HCT116 (cell line): ENCODE results near the gene GNS. TPM values are rescaled to one million over a fixed set of nuclear protein-coding genes. Genes with fewer than 3 reads are reported as not detected.

Experiments
- ATAC-seq: fragments of 200-7000 bp; cut with Tn5 transposase; 2 replicates; pipeline ENCODE4 v1.9.1; 2020; ENCODE audit warnings: mild to moderate bottlenecking, moderate library complexity
- BruUV-seq: library from RNA; stranded (reverse); fragments of 400-500 nt; replicated peaks from 2 replicates; lab custom pipeline; 2021; lab: Mats Ljungman, UMichigan
- CTCF ChIA-PET: fragments of 300-600 bp; sonication (Branson Sonifier 250); formaldehyde crosslinking; loops from one replicate; lab custom pipeline; 2021; ENCODE audit warnings: antibody characterized with exemption; lab: Charles Lee
- POLR2A ChIA-PET: fragments of 300-600, 350-600 bp; sonication (Branson Sonifier 250); formaldehyde crosslinking; loops from one replicate; lab custom pipeline; 2021; ENCODE audit warnings: antibody characterized with exemption; lab: Charles Lee
- RAD21 ChIA-PET, 2 experiments: fragments of 300-600 bp; sonication (Branson Sonifier 250); formaldehyde crosslinking; loops; one replicate each; lab custom pipeline; 2023; ENCODE audit warnings: low total read pairs in 2 of 2; ENCODE audit not compliant: uncharacterized antibody in 2 of 2, unreplicated experiment in 2 of 2, low non-redundant PET in 1 of 2; lab: Charles Lee
- DNase-seq: peaks from one replicate; pipeline ENCODE4 v3.0.0-alpha.2; 2010; ENCODE audit warnings: low read depth, low spot score
- H2AFZ ChIP-seq: fragments of 200-600 bp; shearing (Covaris generic), sonication (generic); 2 replicates; pipeline ENCODE4 v1.6.1; 2017; ENCODE audit warnings: low read depth, mixed run types, mixed read lengths, antibody characterized with exemption, low read length; ENCODE audit not compliant: poor library complexity, severe bottlenecking
- H3K27ac ChIP-seq: 2 replicates; pipeline ENCODE4 v1.5.1; 2012; ENCODE audit warnings: low read depth, low read length
- H3K27me3 ChIP-seq: fragments of 200-600 bp; sonication (generic); 2 replicates; pipeline ENCODE4 v1.6.1; 2016; ENCODE audit warnings: mixed run types, low read length, mixed read lengths; ENCODE audit not compliant: insufficient read depth
- H3K36me3 ChIP-seq, 2 experiments: fragments of 200-500 bp in 1 of 2; fragments of 200-600 bp in 1 of 2; sonication (Bioruptor generic) in 1 of 2; sonication (generic) in 1 of 2; 2 replicates each; pipeline versions ENCODE4 v1.5.1 to v1.6.1; 2014 to 2016; ENCODE audit warnings: low read length in 2 of 2, inconsistent platforms in 1 of 2, mixed read lengths in 1 of 2, mixed run types in 1 of 2; ENCODE audit not compliant: insufficient read depth in 2 of 2, control insufficient read depth in 1 of 2
- H3K4me1 ChIP-seq, 2 experiments: fragments of 200-600 bp in 1 of 2; sonication (generic) in 1 of 2; 2 replicates each; pipeline versions ENCODE4 v1.5.1 to v1.6.1; 2012 to 2017; ENCODE audit warnings: low read length in 2 of 2, inconsistent platforms in 1 of 2, mild to moderate bottlenecking in 1 of 2, mixed read lengths in 1 of 2, mixed run types in 1 of 2, moderate library complexity in 1 of 2; ENCODE audit not compliant: insufficient read depth in 2 of 2, control insufficient read depth in 1 of 2
- H3K4me2 ChIP-seq: fragments of 200-600 bp; sonication (generic); 2 replicates; pipeline ENCODE4 v1.6.1; 2017; ENCODE audit warnings: mixed run types, low read length, mixed read lengths
- H3K4me3 ChIP-seq, 2 experiments: fragments of 200-600 bp in 1 of 2; sonication (generic) in 1 of 2; replicated peaks in 1 of 2; 2 replicates each; pipeline ENCODE4 v1.5.1; 2011 to 2016; ENCODE audit warnings: low read length in 2 of 2, control low read depth in 1 of 2, low read depth in 1 of 2, mild to moderate bottlenecking in 1 of 2, mixed read lengths in 1 of 2, mixed run types in 1 of 2
- H3K79me2 ChIP-seq: fragments of 200-600 bp; sonication (generic); 2 replicates; pipeline ENCODE4 v1.6.1; 2017; ENCODE audit warnings: mild to moderate bottlenecking, mixed run types, low read length, moderate library complexity, mixed read lengths; ENCODE audit not compliant: insufficient read depth
- H3K9ac ChIP-seq: fragments of 200-600 bp; sonication (generic); 2 replicates; pipeline ENCODE4 v1.6.1; 2016; ENCODE audit warnings: low read length, mixed read lengths
- H3K9me2 ChIP-seq: fragments of 200-600 bp; sonication (generic), shearing (Covaris generic); 2 replicates; pipeline ENCODE4 v1.6.1; 2017; ENCODE audit warnings: mixed run types, mild to moderate bottlenecking, moderate library complexity; ENCODE audit not compliant: insufficient read depth
- H3K9me3 ChIP-seq, 2 experiments: fragments of 200-500 bp in 1 of 2; fragments of 200-600 bp in 1 of 2; sonication (Bioruptor generic) in 1 of 2; sonication (generic) in 1 of 2; 2 replicates each; pipeline ENCODE4 v1.6.1; 2014 to 2017; ENCODE audit warnings: low read length in 2 of 2, mixed read lengths in 2 of 2, inconsistent platforms in 1 of 2, low read depth in 1 of 2, mild to moderate bottlenecking in 1 of 2, mixed run types in 1 of 2, moderate library complexity in 1 of 2; ENCODE audit not compliant: control insufficient read depth in 1 of 2, insufficient read depth in 1 of 2
- H4K20me1 ChIP-seq: fragments of 200-600 bp; sonication (generic), shearing (Covaris generic); 2 replicates; pipeline ENCODE4 v1.6.1; 2017; ENCODE audit warnings: mixed run types, mild to moderate bottlenecking, moderate library complexity; ENCODE audit not compliant: insufficient read depth
- CBX3 ChIP-seq: IDR thresholded peaks from 2 replicates; pipeline ENCODE4 v1.6.1; 2012; ENCODE audit warnings: low read depth
- EGR1 ChIP-seq: IDR thresholded peaks from 2 replicates; pipeline ENCODE4 v1.6.1; 2012; ENCODE audit warnings: low read depth
- ELF1 ChIP-seq: IDR thresholded peaks from 2 replicates; pipeline ENCODE4 v1.6.1; 2012; ENCODE audit warnings: low read depth, borderline replicate concordance
- EZH2phosphoT487 ChIP-seq: fragments of 200-600 bp; IDR thresholded peaks from 2 replicates; pipeline ENCODE4 v1.6.1; 2018; ENCODE audit warnings: antibody characterized with exemption, borderline replicate concordance
- POLR2A ChIP-seq: IDR thresholded peaks from 2 replicates; pipeline ENCODE4 v1.7.0; 2011; ENCODE audit warnings: borderline replicate concordance; ENCODE audit not compliant: insufficient read depth, insufficient read length; ENCODE audit errors: extremely low read depth
- POLR2AphosphoS5 ChIP-seq: IDR thresholded peaks from 2 replicates; pipeline ENCODE4 v1.6.1; 2011; ENCODE audit warnings: mild to moderate bottlenecking, low read depth, low read length, moderate library complexity
- TCF7L2 ChIP-seq: IDR thresholded peaks from 2 replicates; pipeline ENCODE4 v1.7.0; 2011; ENCODE audit warnings: borderline replicate concordance, inconsistent platforms; ENCODE audit not compliant: insufficient read depth, insufficient read length; ENCODE audit errors: extremely low read depth
- ZFX ChIP-seq: fragments of 450-650 bp; IDR thresholded peaks from 2 replicates; pipeline ENCODE4 v1.6.1; 2017
- intact Hi-C: fragments of 100-400 bp; cut with micrococcal nuclease; formaldehyde crosslinking; loops from 2 replicates; pipeline ENCODE4 v1.10.0; 2022
- total RNA-seq: library from RNA; stranded (reverse); gene quantifications from one replicate; pipeline ENCODE4 v1.2.1, GENCODE V29; 2021; ENCODE audit not compliant: unreplicated experiment
- TF ChIP-seq, protein P1 (sequence below): IDR thresholded peaks from 2 replicates; pipeline ENCODE4 v1.6.1; 2012
- TF ChIP-seq, protein P2 (sequence below): IDR thresholded peaks from 2 replicates; pipeline ENCODE4 v1.6.1; 2011; ENCODE audit warnings: mild to moderate bottlenecking, low read length, moderate library complexity; ENCODE audit not compliant: insufficient replicate concordance; ENCODE audit errors: extremely low read depth

GNS gene
- total RNA-seq, 1 experiment from 2014 or later, result 45.7 TPM

DNA sequence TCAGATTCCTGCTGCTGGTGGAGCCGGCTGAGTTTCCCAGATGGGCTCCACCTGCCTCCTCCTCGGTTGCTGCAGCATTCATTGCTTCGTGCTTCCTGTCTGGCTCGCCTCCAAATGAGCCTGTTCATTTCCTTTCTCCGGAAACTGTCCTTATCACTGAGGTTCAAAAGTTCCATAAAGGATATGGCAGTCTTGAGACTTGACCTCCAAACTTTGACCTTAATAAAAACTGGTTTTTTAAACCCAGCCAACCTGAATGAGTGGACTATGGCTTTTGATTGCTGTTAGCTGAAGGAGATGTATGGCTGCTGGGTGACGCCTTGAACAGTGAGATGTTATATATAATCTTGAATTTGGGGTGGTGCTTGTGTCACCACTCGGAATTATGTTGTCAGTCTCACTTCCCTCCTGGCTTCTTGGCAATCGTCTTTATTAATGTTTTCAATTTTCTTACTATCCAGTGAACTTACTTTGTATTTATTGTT is 86.2 kb downstream of the GNS start (continued):
- 0 out of 2 replicates have a peak, but pooled peaks have one; percentile 47 for TF ChIP-seq CBX3
- no peak; the same call in 1 of the 2 replicates for TF ChIP-seq ELF1
- no peak for TF ChIP-seq POLR2A
- TF ChIP-seq POLR2AphosphoS5, result peak; percentile 50
- no peak for TF ChIP-seq TCF7L2
- no peak for TF ChIP-seq EZH2phosphoT487

DNA sequence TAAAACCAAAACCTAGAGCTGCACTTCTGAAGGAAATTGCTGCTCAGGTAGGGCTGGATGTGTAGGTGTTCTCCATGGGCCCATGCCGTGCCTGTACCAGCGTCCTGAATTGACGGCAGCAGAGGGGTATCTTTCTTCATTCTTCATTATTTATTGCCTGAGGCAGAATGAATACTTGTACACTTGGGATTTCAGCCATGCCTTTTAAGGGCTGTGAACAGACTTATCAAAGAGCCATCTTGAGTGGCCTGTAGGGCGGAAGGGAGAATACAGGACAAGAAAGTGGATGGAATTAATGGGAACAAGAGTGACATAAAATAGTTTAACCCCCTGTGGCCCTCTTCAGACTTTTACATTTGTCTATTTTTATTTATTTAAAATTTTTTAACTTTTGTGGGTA is 87.5 kb downstream of the GNS start:
- peak; percentile 10; the same call in 1 of the 2 replicates for ATAC-seq
- H3K27ac ChIP-seq, result peak overlapping the region; percentile 80
- H3K4me2 ChIP-seq, result peak overlapping the region; percentile 76
- H3K27me3 ChIP-seq, result no peaks in the 10 kb centered on the region
- POLR2A ChIA-PET, result interaction anchor here (0.7 to 1.3 kb wide), 3 partner anchors 10 to 25 kb away, joined by 3 to 4 read pairs (median 4); no protein-coding TSS in a partner anchor
- CTCF ChIA-PET, result no interaction called here
- RAD21 ChIA-PET, result no interaction called here
- peaks cover 76 to 90% of the 10 kb centered on the region in 2 experiments for H3K4me1 ChIP-seq
- peaks cover 80% of the 10 kb centered on the region for H3K79me2 ChIP-seq
- H4K20me1 ChIP-seq, result no peaks in the 10 kb centered on the region; the same call in 1 of the 2 replicates
- no peaks in the 10 kb centered on the region for H3K9me3 ChIP-seq
- TF ChIP-seq ZFX, result no peak
- TF ChIP-seq, protein P1, sequence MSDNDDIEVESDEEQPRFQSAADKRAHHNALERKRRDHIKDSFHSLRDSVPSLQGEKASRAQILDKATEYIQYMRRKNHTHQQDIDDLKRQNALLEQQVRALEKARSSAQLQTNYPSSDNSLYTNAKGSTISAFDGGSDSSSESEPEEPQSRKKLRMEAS, result no peak
- no peak for TF ChIP-seq POLR2A
- TF ChIP-seq, protein P2, sequence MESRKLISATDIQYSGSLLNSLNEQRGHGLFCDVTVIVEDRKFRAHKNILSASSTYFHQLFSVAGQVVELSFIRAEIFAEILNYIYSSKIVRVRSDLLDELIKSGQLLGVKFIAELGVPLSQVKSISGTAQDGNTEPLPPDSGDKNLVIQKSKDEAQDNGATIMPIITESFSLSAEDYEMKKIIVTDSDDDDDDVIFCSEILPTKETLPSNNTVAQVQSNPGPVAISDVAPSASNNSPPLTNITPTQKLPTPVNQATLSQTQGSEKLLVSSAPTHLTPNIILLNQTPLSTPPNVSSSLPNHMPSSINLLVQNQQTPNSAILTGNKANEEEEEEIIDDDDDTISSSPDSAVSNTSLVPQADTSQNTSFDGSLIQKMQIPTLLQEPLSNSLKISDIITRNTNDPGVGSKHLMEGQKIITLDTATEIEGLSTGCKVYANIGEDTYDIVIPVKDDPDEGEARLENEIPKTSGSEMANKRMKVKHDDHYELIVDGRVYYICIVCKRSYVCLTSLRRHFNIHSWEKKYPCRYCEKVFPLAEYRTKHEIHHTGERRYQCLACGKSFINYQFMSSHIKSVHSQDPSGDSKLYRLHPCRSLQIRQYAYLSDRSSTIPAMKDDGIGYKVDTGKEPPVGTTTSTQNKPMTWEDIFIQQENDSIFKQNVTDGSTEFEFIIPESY, result no peak
- TF ChIP-seq TCF7L2, result no peak
- TF ChIP-seq EGR1, result no peak
- peak overlapping the region; percentile 47 for H3K9ac ChIP-seq
- intact Hi-C loops, result loop anchor here (5.0 kb wide), 1 partner anchor 44 kb away; no protein-coding TSS in a partner anchor
- TSS peak; percentile 73 for BruUV-seq
- H3K9me2 ChIP-seq, result no peaks in the 10 kb centered on the region
- H2AFZ ChIP-seq, result no peak overlapping the region
- no peak for DNase-seq
- H3K4me3 ChIP-seq, result peak overlapping the region; percentile 7 to 29; a peak in 2 of 4 replicates
- H3K36me3 ChIP-seq, result no peaks in the 10 kb centered on the region
